ENCODE data around the gene GRIN1. TPM values are rescaled to one million over a fixed set of nuclear protein-coding genes. Genes with fewer than 3 reads are reported as not detected.

Gene GRIN1
- total and polyA plus RNA-seq, 2 donors (not counting 1 experiment from before 2014, with no cell fraction given): 0.04 TPM; not detected in 1

DNA sequence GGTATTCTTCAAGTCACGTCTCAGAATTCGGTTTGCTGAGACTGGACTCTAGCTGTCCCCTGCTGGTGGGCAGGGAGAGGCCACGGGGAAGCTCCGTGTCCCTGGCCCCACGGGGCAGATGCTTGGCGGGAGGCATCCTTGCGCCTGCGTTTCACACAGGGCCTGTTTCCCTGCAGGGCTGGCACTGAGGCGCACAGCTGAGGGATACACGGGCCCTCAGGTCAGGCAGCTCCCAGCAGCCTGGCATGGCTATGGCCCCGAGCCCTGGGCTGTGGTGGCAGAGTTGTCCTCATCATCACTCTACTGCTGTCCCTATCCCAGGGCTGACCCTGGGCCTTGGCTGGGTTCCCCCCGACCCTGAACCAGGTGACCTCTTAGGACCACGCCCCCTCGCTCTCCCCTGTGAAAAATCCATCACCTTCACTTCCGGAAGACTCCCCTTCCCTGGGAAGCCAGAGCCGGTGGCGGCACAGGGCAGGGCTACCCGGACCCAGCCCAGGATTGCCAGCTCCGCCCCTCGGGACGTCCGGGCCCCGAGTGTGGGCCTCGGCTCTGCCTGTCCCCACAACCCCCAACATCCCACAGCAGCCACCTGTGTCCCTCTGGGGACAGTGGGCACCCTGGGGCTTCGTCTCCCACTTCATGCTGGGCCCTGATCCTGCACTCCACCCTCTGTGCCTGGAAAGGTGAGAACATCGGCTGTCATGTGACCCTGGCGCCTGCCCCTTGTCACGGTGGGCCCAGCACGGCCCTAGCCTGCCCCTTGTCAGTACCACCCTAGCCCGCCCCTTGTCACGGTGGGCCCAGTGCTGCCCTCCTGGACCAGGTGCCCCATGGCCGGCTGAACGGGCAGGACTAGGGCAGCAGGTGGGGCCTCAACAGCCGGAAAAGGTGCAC, 29.5 kb upstream of the GRIN1 start:
- POLR2A ChIA-PET: no interaction called here
- WGBS (ENCODE audit: insufficient coverage): 88% methylated on average over 33 of the region's 34 CpGs
- ATAC-seq (ENCODE audit: low read depth): no peak

More for the DNA sequence above, 29.5 kb upstream of the GRIN1 start:
- H3K27me3 ChIP-seq (replicated peaks in 1 of 4; ENCODE audit: control extremely low read depth in 1 of 4, control insufficient read depth in 3 of 4, insufficient read depth in 4 of 4, low read length in 3 of 4): no peaks in the 10 kb centered on the region
- intact Hi-C loops (cut with micrococcal nuclease): no loop called here
- Mint-ChIP-seq H3K27ac (no peak overlapping the region), H3K4me1 (peaks cover 10% of the 10 kb centered on the region), H3K4me3 (no peak overlapping the region), H3K9me3 (ENCODE audit: insufficient read depth) (no peaks in the 10 kb centered on the region), H3K27me3 (no peaks in the 10 kb centered on the region)
- peaks cover 0 to 75% of the 10 kb centered on the region in 2 experiments for H3K36me3 ChIP-seq (replicated peaks in 1 of 2; ENCODE audit: control extremely low read depth in 1 of 2, control insufficient read depth in 1 of 2, extremely low read depth in 1 of 2, insufficient read depth in 2 of 2, low read length in 1 of 2)
- CTCF ChIA-PET: no interaction called here
- no peak overlapping the region for H3K27ac ChIP-seq (ENCODE audit: low read length in 2 of 2)
- H3K9me3 ChIP-seq (ENCODE audit: control extremely low read depth in 1 of 3, control insufficient read depth in 2 of 3, insufficient read depth in 1 of 3, low read length in 2 of 3): no peaks in the 10 kb centered on the region
- no peak overlapping the region for H2AFZ ChIP-seq (ENCODE audit: insufficient read depth, low read depth, low read length, poor library complexity, severe bottlenecking)
- H3K9ac ChIP-seq (ENCODE audit: low read length): no peak overlapping the region
- peaks cover 3 to 10% of the 10 kb centered on the region in 2 donors for H3K4me1 ChIP-seq (ENCODE audit: control insufficient read depth in 2 of 2, insufficient read depth in 2 of 2, low read length in 2 of 2)
- no peak for DNase-seq
- H3K4me3 ChIP-seq (ENCODE audit: control extremely low read depth in 1 of 5, extremely low read depth in 1 of 5, insufficient read depth in 1 of 5, low read depth in 2 of 5, low read length in 4 of 5): no peak overlapping the region
- no peak overlapping the region for H3K4me2 ChIP-seq (replicated peaks; ENCODE audit: low read depth, low read length, poor library complexity, severe bottlenecking)
- H3K79me2 ChIP-seq (ENCODE audit: control insufficient read depth, insufficient read depth, low read length): peaks cover 17% of the 10 kb centered on the region
- TF ChIP-seq EZH2 (IDR thresholded peaks at IDR 0.05; ENCODE audit: borderline replicate concordance, insufficient read depth, low read depth, low read length, poor library complexity, severe bottlenecking): no peak
- TF ChIP-seq, protein P1, sequence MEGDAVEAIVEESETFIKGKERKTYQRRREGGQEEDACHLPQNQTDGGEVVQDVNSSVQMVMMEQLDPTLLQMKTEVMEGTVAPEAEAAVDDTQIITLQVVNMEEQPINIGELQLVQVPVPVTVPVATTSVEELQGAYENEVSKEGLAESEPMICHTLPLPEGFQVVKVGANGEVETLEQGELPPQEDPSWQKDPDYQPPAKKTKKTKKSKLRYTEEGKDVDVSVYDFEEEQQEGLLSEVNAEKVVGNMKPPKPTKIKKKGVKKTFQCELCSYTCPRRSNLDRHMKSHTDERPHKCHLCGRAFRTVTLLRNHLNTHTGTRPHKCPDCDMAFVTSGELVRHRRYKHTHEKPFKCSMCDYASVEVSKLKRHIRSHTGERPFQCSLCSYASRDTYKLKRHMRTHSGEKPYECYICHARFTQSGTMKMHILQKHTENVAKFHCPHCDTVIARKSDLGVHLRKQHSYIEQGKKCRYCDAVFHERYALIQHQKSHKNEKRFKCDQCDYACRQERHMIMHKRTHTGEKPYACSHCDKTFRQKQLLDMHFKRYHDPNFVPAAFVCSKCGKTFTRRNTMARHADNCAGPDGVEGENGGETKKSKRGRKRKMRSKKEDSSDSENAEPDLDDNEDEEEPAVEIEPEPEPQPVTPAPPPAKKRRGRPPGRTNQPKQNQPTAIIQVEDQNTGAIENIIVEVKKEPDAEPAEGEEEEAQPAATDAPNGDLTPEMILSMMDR (IDR thresholded peaks at IDR 0.05): no peak
- peaks cover 17% of the 10 kb centered on the region for H4K20me1 ChIP-seq (ENCODE audit: control insufficient read depth, insufficient read depth, low read length, poor library complexity, severe bottlenecking)
